ENCODE results near the gene IFITM2. TPM values are rescaled to one million over a fixed set of nuclear protein-coding genes. Genes with fewer than 3 reads are reported as not detected.
"Not testable (repeated sequence)": the region's sequence is repeated elsewhere in the genome, so short reads cannot be mapped to it uniquely, and the experiment has no call there.

IFITM2 gene
- total and polyA plus RNA-seq, 8 donors = 32.1 to 182 (median 98.1) TPM

- Histone ChIP-seq H3K4me1 (peaks cover 0 to 15% (median 7%) of the 10 kb centered on the region in 3 donors), H3K9me3 (no peaks in the 10 kb centered on the region), H3K27ac (peak overlapping the region; percentile 31 to 80 (median 70)), H3K4me3 (no peak overlapping the region), H3K36me3 (no peaks in the 10 kb centered on the region), H3K27me3 (no peaks in the 10 kb centered on the region)
- 29 to 31% methylated on average over 19 of the region's 19 CpGs for WGBS, 2 donors
- TF ChIP-seq CTCF (IDR thresholded peaks at IDR 0.05) = no peak
- DNase-seq (peak in 5 of 6 donors; percentile 58 to 81 (median 70)), FAIRE-seq (no peak), ATAC-seq (peak; percentile 54 to 80 (median 72))
- intact Hi-C loops (cut with DNase I) = no loop called here
These were observed 19.4 kb downstream of the IFITM2 start for GRCh38 chr11:326842-327580.

GRCh38 chr11:327581-327923, 19.9 kb downstream of the IFITM2 start:
- H3K9me3 ChIP-seq = no peaks in the 10 kb centered on the region
- ATAC-seq = peak in 1 of 4 donors; percentile 11
- DNase-seq = no peak
- no peak for TF ChIP-seq CTCF (IDR thresholded peaks at IDR 0.05)
- peaks cover 0 to 15% (median 7%) of the 10 kb centered on the region in 3 donors for H3K4me1 ChIP-seq
- no peaks in the 10 kb centered on the region for H3K36me3 ChIP-seq
- H3K27me3 ChIP-seq = no peaks in the 10 kb centered on the region
- no peak for FAIRE-seq
- H3K4me3 ChIP-seq = no peak overlapping the region
- intact Hi-C loops (cut with DNase I) = no loop called here
- peak overlapping the region; percentile 31 to 80 (median 70) for H3K27ac ChIP-seq
- WGBS, 2 donors = 95 to 96% methylated on average over 3 of the region's 3 CpGs

DNA sequence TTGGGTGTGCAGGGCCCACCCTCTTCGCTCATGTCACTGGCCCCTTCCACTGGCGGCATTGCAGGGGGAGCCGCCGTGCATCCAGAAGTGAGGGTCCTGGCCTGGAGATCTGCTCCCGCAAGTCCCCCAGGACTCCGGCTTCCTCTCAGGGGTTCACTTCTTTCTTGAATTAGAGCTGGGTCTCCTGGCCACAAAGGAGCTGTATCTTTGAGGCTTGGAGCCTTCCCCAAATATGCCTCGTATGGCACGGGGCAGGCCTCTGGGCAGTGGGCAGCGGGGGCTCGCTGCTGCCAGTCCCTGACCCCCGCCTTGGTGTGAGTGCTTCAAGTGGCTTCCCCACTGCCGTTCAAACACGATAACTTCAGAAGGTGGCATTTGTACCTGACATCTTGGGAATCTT, 20.4 kb downstream of the IFITM2 start:
- no peak for ATAC-seq
- no peak for TF ChIP-seq CTCF (IDR thresholded peaks at IDR 0.05)
- no peaks in the 10 kb centered on the region for H3K36me3 ChIP-seq
- intact Hi-C loops (cut with DNase I) = no loop called here
- no peak overlapping the region for H3K27ac ChIP-seq
- H3K27me3 ChIP-seq = no peaks in the 10 kb centered on the region
- no peak overlapping the region for H3K4me3 ChIP-seq
- WGBS, 2 donors = 90 to 97% methylated on average over 13 of the region's 13 CpGs
- FAIRE-seq = no peak
- no peak for DNase-seq
- H3K9me3 ChIP-seq = no peaks in the 10 kb centered on the region
- peaks cover 0 to 15% (median 7%) of the 10 kb centered on the region in 3 donors for H3K4me1 ChIP-seq

GRCh38 chr11:328516-329100, 21.0 kb downstream of the IFITM2 start:
- DNase-seq; H3K36me3 ChIP-seq; ATAC-seq; intact Hi-C loops (cut with DNase I); FAIRE-seq; H3K27ac ChIP-seq; H3K4me3 ChIP-seq; H3K27me3 ChIP-seq; H3K9me3 ChIP-seq: not testable (repeated sequence)
- 92% methylated on average over 15 of the region's 15 CpGs for WGBS, 2 donors
- peaks cover 0 to 15% (median 7%) of the 10 kb centered on the region in 3 donors for H3K4me1 ChIP-seq

- no peak for TF ChIP-seq CTCF (IDR thresholded peaks at IDR 0.05)
- no peak overlapping the region for H3K27ac ChIP-seq
These were observed 22.3 kb downstream of the IFITM2 start for GRCh38 chr11:329886-330253.

More at GRCh38 chr11:329886-330253, 22.3 kb downstream of the IFITM2 start:
- intact Hi-C loops (cut with DNase I) = no loop called here
- FAIRE-seq = no peak
- Histone ChIP-seq H3K36me3 (no peaks in the 10 kb centered on the region), H3K27me3 (no peaks in the 10 kb centered on the region), H3K9me3 (no peaks in the 10 kb centered on the region), H3K4me3 (no peak overlapping the region), H3K4me1 (peaks cover 0 to 15% (median 7%) of the 10 kb centered on the region in 3 donors)
- WGBS, 2 donors = 84 to 87% methylated on average over 2 of the region's 2 CpGs
- no peak for ATAC-seq
- no peak for DNase-seq

Data from pancreas (tissue), 10 donors.